HEK293 (cell line): ENCODE results near the gene THEMIS2.

ENCODE experiments used
- CTCF ChIA-PET: fragments of 350-600 bp; formaldehyde crosslinking; extraction: SDS; loops from one replicate; lab custom pipeline; 2021; ENCODE audit warnings: antibody characterized with exemption; lab: Yijun Ruan, JAX
- POLR2A ChIA-PET: fragments of 300-600 bp; formaldehyde crosslinking; extraction: SDS; loops from one replicate; lab custom pipeline; 2020; ENCODE audit warnings: antibody characterized with exemption, inconsistent platforms; lab: Yijun Ruan, JAX
- H3K27ac ChIP-seq: fragments of 200-500 bp; sonication (Bioruptor generic); 2 replicates; pipeline ENCODE4 v1.5.1; 2014; ENCODE audit warnings: low read depth, low read length, control low read depth, inconsistent platforms; ENCODE audit errors: extremely low read depth
- H3K36me3 ChIP-seq, 2 experiments: fragments of 200-500 bp in 1 of 2; sonication (Bioruptor generic) in 1 of 2; 1 replicate in 1 of 2; 2 replicates in 1 of 2; pipeline ENCODE4 v1.5.1; 2014 to 2017; ENCODE audit warnings: inconsistent platforms in 2 of 2, low read length in 2 of 2; ENCODE audit not compliant: control insufficient read depth in 2 of 2, insufficient read depth in 1 of 2
- H3K4me1 ChIP-seq: fragments of 200-500 bp; sonication (Bioruptor generic); 2 replicates; pipeline ENCODE4 v1.5.1; 2014; ENCODE audit warnings: mild to moderate bottlenecking, low read length, inconsistent platforms; ENCODE audit not compliant: control insufficient read depth, insufficient read depth
- H3K4me3 ChIP-seq: 2 replicates; pipeline ENCODE4 v1.5.1; 2011; ENCODE audit warnings: low read depth, mild to moderate bottlenecking, control low read depth, low read length, moderate library complexity
- H3K9me3 ChIP-seq: fragments of 200-500 bp; sonication (Bioruptor generic); 2 replicates; pipeline ENCODE4 v1.5.1; 2014; ENCODE audit warnings: low read depth, low read length, inconsistent platforms; ENCODE audit not compliant: control insufficient read depth, insufficient read depth
- CTCF ChIP-seq: fragments of 450-650 bp; formaldehyde crosslinking; IDR thresholded peaks from 2 replicates; pipeline ENCODE4 v1.5.1; 2016; ENCODE audit warnings: missing biosample characterization, missing genetic modification characterization
- EGR2 ChIP-seq: fragments of 450-650 bp; formaldehyde crosslinking; IDR thresholded peaks from 2 replicates; pipeline ENCODE4 v1.5.1; 2016; ENCODE audit warnings: low read depth, missing biosample characterization, missing genetic modification characterization
- ELK4 ChIP-seq: IDR thresholded peaks from 2 replicates; pipeline ENCODE4 v1.6.1; 2011; ENCODE audit warnings: mild to moderate bottlenecking, low read depth, low read length, borderline replicate concordance
- MZF1 ChIP-seq: fragments of 450-650 bp; formaldehyde crosslinking; IDR thresholded peaks from 2 replicates; pipeline ENCODE4 v1.5.1; 2017; ENCODE audit warnings: missing biosample characterization, missing genetic modification characterization, borderline replicate concordance
- OVOL3 ChIP-seq: fragments of 450-650 bp; formaldehyde crosslinking; IDR thresholded peaks from 2 replicates; pipeline ENCODE4 v1.5.1; 2016; ENCODE audit warnings: missing biosample characterization, missing genetic modification characterization
- PRDM10 ChIP-seq: fragments of 450-650 bp; formaldehyde crosslinking; IDR thresholded peaks from 2 replicates; pipeline ENCODE4 v1.5.1; 2016; ENCODE audit warnings: missing biosample characterization, missing genetic modification characterization
- SP3 ChIP-seq: fragments of 450-650 bp; formaldehyde crosslinking; IDR thresholded peaks from 2 replicates; pipeline ENCODE4 v1.5.1; 2016; ENCODE audit warnings: missing biosample characterization, missing genetic modification characterization
- SP7 ChIP-seq: fragments of 450-650 bp; formaldehyde crosslinking; IDR thresholded peaks from 2 replicates; pipeline ENCODE4 v1.5.1; 2016; ENCODE audit warnings: missing biosample characterization, missing genetic modification characterization
- WT1 ChIP-seq: fragments of 450-650 bp; formaldehyde crosslinking; IDR thresholded peaks from 2 replicates; pipeline ENCODE4 v1.5.1; 2016; ENCODE audit warnings: missing biosample characterization, missing genetic modification characterization
- ZBTB17 ChIP-seq: fragments of 450-650 bp; formaldehyde crosslinking; IDR thresholded peaks from 2 replicates; pipeline ENCODE4 v1.5.1; 2016; ENCODE audit warnings: missing biosample characterization, missing genetic modification characterization
- ZBTB20 ChIP-seq: fragments of 450-650 bp; formaldehyde crosslinking; IDR thresholded peaks from 2 replicates; pipeline ENCODE4 v1.5.1; 2016; ENCODE audit warnings: missing biosample characterization, missing genetic modification characterization
- ZBTB48 ChIP-seq: fragments of 450-650 bp; formaldehyde crosslinking; IDR thresholded peaks from 2 replicates; pipeline ENCODE4 v1.5.1; 2016; ENCODE audit warnings: missing biosample characterization, missing genetic modification characterization
- ZBTB8A ChIP-seq: fragments of 450-650 bp; formaldehyde crosslinking; IDR thresholded peaks from 2 replicates; pipeline ENCODE4 v1.5.1; 2016; ENCODE audit warnings: missing biosample characterization, missing genetic modification characterization
- ZNF169 ChIP-seq: fragments of 450-650 bp; formaldehyde crosslinking; IDR thresholded peaks from 2 replicates; pipeline ENCODE4 v1.5.1; 2016; ENCODE audit warnings: missing biosample characterization, missing genetic modification characterization
- ZNF2 ChIP-seq: fragments of 450-650 bp; formaldehyde crosslinking; IDR thresholded peaks from 2 replicates; pipeline ENCODE4 v1.5.1; 2016; ENCODE audit warnings: missing biosample characterization, missing genetic modification characterization
- ZNF24 ChIP-seq: fragments of 450-650 bp; formaldehyde crosslinking; IDR thresholded peaks from 2 replicates; pipeline ENCODE4 v1.5.1; 2016; ENCODE audit warnings: missing biosample characterization, missing genetic modification characterization
- ZNF324 ChIP-seq: fragments of 450-650 bp; formaldehyde crosslinking; IDR thresholded peaks from 2 replicates; pipeline ENCODE4 v1.5.1; 2016; ENCODE audit warnings: missing biosample characterization, missing genetic modification characterization
- ZNF335 ChIP-seq: fragments of 450-650 bp; formaldehyde crosslinking; conservative IDR thresholded peaks from 2 replicates; pipeline ENCODE4 v1.5.1; 2016; ENCODE audit warnings: missing biosample characterization, missing genetic modification characterization
- ZNF350 ChIP-seq: fragments of 450-650 bp; formaldehyde crosslinking; IDR thresholded peaks from 2 replicates; pipeline ENCODE4 v1.5.0; 2017; ENCODE audit warnings: missing biosample characterization, mild to moderate bottlenecking, missing genetic modification characterization
- ZNF366 ChIP-seq: fragments of 450-650 bp; formaldehyde crosslinking; conservative IDR thresholded peaks from 2 replicates; pipeline ENCODE4 v1.5.1; 2016; ENCODE audit warnings: missing biosample characterization, missing genetic modification characterization
- ZNF391 ChIP-seq: fragments of 450-650 bp; formaldehyde crosslinking; IDR thresholded peaks from 2 replicates; pipeline ENCODE4 v1.5.1; 2016; ENCODE audit warnings: low read depth, missing biosample characterization, missing genetic modification characterization, borderline replicate concordance
- ZNF394 ChIP-seq: fragments of 450-650 bp; formaldehyde crosslinking; IDR thresholded peaks from 2 replicates; pipeline ENCODE4 v1.5.1; 2016; ENCODE audit warnings: missing biosample characterization, missing genetic modification characterization, mild to moderate bottlenecking, moderate library complexity, borderline replicate concordance
- ZNF514 ChIP-seq: fragments of 450-650 bp; formaldehyde crosslinking; IDR thresholded peaks from 2 replicates; pipeline ENCODE4 v1.5.1; 2016; ENCODE audit warnings: missing biosample characterization, missing genetic modification characterization
- ZNF549 ChIP-seq: fragments of 450-650 bp; IDR thresholded peaks from 2 replicates; pipeline ENCODE4 v1.5.1; 2018; ENCODE audit warnings: missing biosample characterization, missing genetic modification characterization, mild to moderate bottlenecking, inconsistent platforms, moderate library complexity
- ZNF555 ChIP-seq: fragments of 450-650 bp; formaldehyde crosslinking; conservative IDR thresholded peaks from 2 replicates; pipeline ENCODE4 v1.5.1; 2017; ENCODE audit warnings: missing biosample characterization, mild to moderate bottlenecking, missing genetic modification characterization, inconsistent platforms
- ZNF596 ChIP-seq: fragments of 450-650 bp; IDR thresholded peaks from 2 replicates; pipeline ENCODE4 v1.5.0; 2018; ENCODE audit warnings: missing biosample characterization, mild to moderate bottlenecking, missing genetic modification characterization, moderate library complexity
- ZNF600 ChIP-seq: fragments of 450-650 bp; formaldehyde crosslinking; IDR thresholded peaks from 2 replicates; pipeline ENCODE4 v1.5.1; 2016; ENCODE audit warnings: missing biosample characterization, missing genetic modification characterization
- ZNF654 ChIP-seq: fragments of 450-650 bp; formaldehyde crosslinking; IDR thresholded peaks from 2 replicates; pipeline ENCODE4 v1.5.1; 2016; ENCODE audit warnings: low read depth, missing biosample characterization, missing genetic modification characterization
- ZNF692 ChIP-seq: fragments of 450-650 bp; formaldehyde crosslinking; IDR thresholded peaks from 2 replicates; pipeline ENCODE4 v1.5.1; 2016; ENCODE audit warnings: missing biosample characterization, missing genetic modification characterization
- ZNF830 ChIP-seq: fragments of 450-650 bp; IDR thresholded peaks from 2 replicates; pipeline ENCODE4 v1.5.0; 2018; ENCODE audit warnings: missing biosample characterization, missing genetic modification characterization, low read depth, mild to moderate bottlenecking, moderate library complexity

The THEMIS2 gene

GRCh38 chr1:27858072-27858948 lies 14.0 kb upstream of the THEMIS2 start:
- Histone ChIP-seq H3K27ac (no peak overlapping the region), H3K36me3 (no peaks in the 10 kb centered on the region; a peak in 1 of 3 replicates), H3K4me3 (no peak overlapping the region), H3K9me3 (no peaks in the 10 kb centered on the region), H3K4me1 (no peaks in the 10 kb centered on the region)
- ChIA-PET POLR2A (interaction anchor here (1.6 kb wide), 1 partner anchor 86 kb away, joined by 4 read pairs; the partner anchor contains the start of gene STX12), CTCF (interaction anchor here (0.6 to 3.0 kb wide), 20 partner anchors 9 to 760 kb away, joined by 3 to 30 read pairs (median 3); no protein-coding TSS in a partner anchor)
- TF ChIP-seq ZNF366 (tag by site-specific recombination) (peak; percentile 91), ZBTB8A (tag by site-specific recombination) (peak; percentile 56), ZNF169 (no peak), ZNF596 (no peak), ZBTB17 (tag by site-specific recombination) (peak; percentile 85), ZNF830 (tag by site-specific recombination) (no peak), SP3 (tag by site-specific recombination) (peak; percentile 44; the same call in 1 of the 2 replicates), ZNF600 (tag by site-specific recombination) (peak; percentile 61), OVOL3 (tag by site-specific recombination) (no peak), ZNF24 (tag by site-specific recombination) (0 out of 2 replicates have a peak, but pooled peaks have one; percentile 21), ZBTB48 (tag by site-specific recombination) (no peak; the same call in 1 of the 2 replicates), ZNF514 (tag by site-specific recombination) (no peak), ZNF654 (tag by site-specific recombination) (peak; percentile 97), ZNF324 (tag by site-specific recombination) (0 out of 2 replicates have a peak, but pooled peaks have one; percentile 34), ZBTB20 (tag by site-specific recombination) (0 out of 2 replicates have a peak, but pooled peaks have one; percentile 38), SP7 (tag by site-specific recombination) (0 out of 2 replicates have a peak, but pooled peaks have one; percentile 22), ZNF335 (tag by site-specific recombination) (peak; percentile 44; the same call in 1 of the 2 replicates), ZNF350 (no peak), ZNF394 (tag by site-specific recombination) (peak; percentile 38; the same call in 1 of the 2 replicates), PRDM10 (tag by site-specific recombination) (peak; percentile 43), ZNF2 (peak; percentile 65; the same call in 1 of the 2 replicates), ZNF692 (tag by site-specific recombination) (peak; percentile 72), WT1 (tag by site-specific recombination) (peak; percentile 77), ZNF555 (tag by site-specific recombination) (no peak), ELK4 (no peak), ZNF549 (tag by site-specific recombination) (no peak), CTCF (peak; percentile 89), ZNF391 (tag by site-specific recombination) (0 out of 2 replicates have a peak, but pooled peaks have one; percentile 25), MZF1 (tag by site-specific recombination) (peak; percentile 92; the same call in 1 of the 2 replicates), EGR2 (tag by site-specific recombination) (no peak)
